GM12892 (cell line): ENCODE results near the gene MAGEA8.
"Not testable (repeated sequence)": the region's sequence is repeated elsewhere in the genome, so short reads cannot be mapped to it uniquely, and the experiment has no call there.

Experiments
- POLR2A ChIP-seq: IDR thresholded peaks from 2 replicates; pipeline ENCODE4 v1.6.1; 2011; ENCODE audit warnings: low read depth, low read length, control low read depth
- POLR2AphosphoS5 ChIP-seq: IDR thresholded peaks from 2 replicates; pipeline ENCODE4 v1.6.1; 2011; ENCODE audit warnings: low read depth, low read length, control low read depth

DNA sequence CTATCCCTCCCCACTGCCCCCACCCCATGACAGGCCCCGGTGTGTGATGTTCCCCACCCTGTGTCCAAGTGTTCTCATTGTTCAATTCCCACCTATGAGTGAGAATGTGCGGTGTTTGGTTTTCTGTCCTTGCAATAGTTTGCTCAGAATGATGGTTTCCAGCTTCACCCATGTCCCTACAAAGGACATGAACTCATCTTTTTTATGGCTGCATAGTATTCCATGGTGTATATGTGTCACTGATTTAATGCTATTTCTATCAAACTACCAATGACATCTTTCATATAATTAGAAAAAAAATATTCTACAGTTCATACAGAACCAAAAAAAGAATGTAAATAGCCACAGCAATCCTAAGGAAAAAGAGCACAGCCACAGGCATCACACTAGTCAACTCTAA, 9.8 kb downstream of the MAGEA8 start:
- TF ChIP-seq POLR2AphosphoS5, POLR2A: not testable (repeated sequence)
